ENCODE data around the gene THOC5.
"Not testable (repeated sequence)": the region's sequence is repeated elsewhere in the genome, so short reads cannot be mapped to it uniquely, and the experiment has no call there.

Gene THOC5

DNA sequence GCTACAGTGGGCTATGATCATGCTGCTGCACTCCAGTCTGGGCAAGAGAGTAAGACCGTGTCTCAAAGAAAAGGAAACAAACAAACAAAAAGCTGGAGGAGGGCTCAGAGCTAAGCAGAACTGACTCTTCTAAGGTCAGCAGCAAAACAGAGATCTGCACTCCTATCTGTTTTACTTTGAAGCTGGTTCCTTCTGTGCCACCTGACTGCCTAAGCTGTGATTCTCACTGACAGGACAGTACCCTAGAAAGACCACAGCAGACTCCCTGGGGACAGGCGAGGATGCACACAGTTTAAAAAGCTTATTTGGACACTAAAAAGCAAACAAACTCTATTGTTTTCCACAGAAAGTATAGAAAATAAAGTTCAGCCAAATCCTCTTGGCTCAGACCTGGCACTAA lies 43.0 kb downstream of the THOC5 start:
- no peak for DNase-seq
- H3K27me3 Mint-ChIP-seq, result no peaks in the 10 kb centered on the region
- H3K4me3 Mint-ChIP-seq, result no peak overlapping the region
- H3K4me1 Mint-ChIP-seq, result peaks cover 10% of the 10 kb centered on the region
- CTCF ChIA-PET, result no interaction called here
- H3K9me3 Mint-ChIP-seq, result no peaks in the 10 kb centered on the region
- peaks cover 47% of the 10 kb centered on the region for H3K36me3 Mint-ChIP-seq
- H3K27ac Mint-ChIP-seq, result no peak overlapping the region

DNA sequence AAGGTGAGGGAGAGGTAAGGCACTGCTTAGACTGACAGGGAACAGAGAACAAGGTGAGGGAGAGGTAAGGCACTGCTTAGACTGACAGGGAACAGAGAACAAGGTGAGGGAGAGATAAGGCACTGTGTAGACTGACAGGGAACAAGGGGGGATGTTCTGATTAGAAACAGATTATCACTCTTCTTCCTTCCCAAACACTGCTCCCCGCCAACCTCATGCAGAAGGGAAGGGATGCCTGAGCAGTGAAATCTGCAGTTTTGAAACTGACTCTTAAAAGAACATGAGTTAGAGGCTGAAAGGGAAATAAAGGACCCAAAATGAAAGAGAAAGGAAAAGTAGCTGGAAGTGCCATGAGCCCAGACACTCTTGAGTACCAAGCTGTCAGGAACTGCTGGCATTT lies 43.7 kb downstream of the THOC5 start:
- DNase-seq, result no peak
- no peak overlapping the region for H3K4me3 Mint-ChIP-seq
- H3K9me3 Mint-ChIP-seq, result no peaks in the 10 kb centered on the region
- H3K27ac Mint-ChIP-seq, result peak overlapping the region; percentile 17
- H3K27me3 Mint-ChIP-seq, result no peaks in the 10 kb centered on the region
- CTCF ChIA-PET, result no interaction called here
- peaks cover 10% of the 10 kb centered on the region for H3K4me1 Mint-ChIP-seq
- H3K36me3 Mint-ChIP-seq, result peaks cover 47% of the 10 kb centered on the region

DNA sequence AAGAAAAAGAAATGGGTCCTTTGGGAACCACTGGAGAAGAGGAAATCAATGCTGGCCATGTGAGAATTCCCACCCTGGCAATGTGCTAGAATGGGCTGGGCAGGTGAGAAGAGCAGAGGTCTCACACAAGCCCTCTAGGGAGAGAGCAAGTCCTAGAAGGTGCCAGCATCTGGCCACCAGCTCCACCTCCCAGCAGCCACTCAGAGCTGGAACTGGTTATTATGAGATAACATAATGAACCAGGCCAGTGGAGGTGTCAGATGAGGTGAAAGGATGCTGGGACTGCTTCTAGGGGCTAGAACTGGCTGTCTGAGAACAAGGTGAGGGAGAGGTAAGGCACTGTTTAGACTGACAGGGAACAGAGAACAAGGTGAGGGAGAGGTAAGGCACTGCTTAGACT lies 44.3 kb downstream of the THOC5 start:
- Mint-ChIP-seq H3K27me3 (no peaks in the 10 kb centered on the region), H3K9me3 (no peaks in the 10 kb centered on the region), H3K36me3 (peaks cover 46% of the 10 kb centered on the region), H3K27ac (peak overlapping the region; percentile 1), H3K4me1 (peaks cover 10% of the 10 kb centered on the region), H3K4me3 (no peak overlapping the region)
- DNase-seq, result no peak
- CTCF ChIA-PET, result no interaction called here

GRCh38 chr22:29503811-29504372 lies 49.7 kb downstream of the THOC5 start:
- Mint-ChIP-seq H3K27me3 (no peaks in the 10 kb centered on the region), H3K4me1 (no peaks in the 10 kb centered on the region), H3K9me3 (no peaks in the 10 kb centered on the region), H3K27ac (no peak overlapping the region), H3K36me3 (peaks cover 23% of the 10 kb centered on the region), H3K4me3 (no peak overlapping the region)
- DNase-seq, result no peak
- CTCF ChIA-PET, result no interaction called here

GRCh38 chr22:29499852-29500251 lies 53.7 kb downstream of the THOC5 start:
- no peaks in the 10 kb centered on the region for H3K27me3 Mint-ChIP-seq
- no peak overlapping the region for H3K4me3 Mint-ChIP-seq
- no peaks in the 10 kb centered on the region for H3K4me1 Mint-ChIP-seq
- DNase-seq, result no peak
- CTCF ChIA-PET, result no interaction called here
- H3K36me3 Mint-ChIP-seq, result peaks cover 5% of the 10 kb centered on the region
- no peaks in the 10 kb centered on the region for H3K9me3 Mint-ChIP-seq
- no peak overlapping the region for H3K27ac Mint-ChIP-seq

DNA sequence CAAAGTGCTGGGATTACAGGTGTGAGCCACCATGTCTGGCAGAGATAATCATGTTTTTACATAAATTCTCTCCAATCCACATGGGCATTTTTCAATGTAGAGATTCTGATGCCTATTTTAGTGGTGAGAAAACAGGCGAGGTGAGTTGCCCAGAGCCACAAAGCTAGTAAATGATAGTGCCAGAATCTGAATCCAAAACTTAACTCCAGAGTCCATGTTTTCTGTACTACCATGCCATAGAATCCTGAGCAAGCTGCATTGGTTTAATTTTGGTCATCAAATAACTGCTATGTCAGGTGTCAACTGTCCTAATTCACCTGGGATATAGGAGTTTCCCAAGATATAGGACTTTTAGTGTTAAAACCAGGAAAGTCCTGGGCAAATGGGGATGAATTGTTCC lies 59.9 kb downstream of the THOC5 start:
- no peaks in the 10 kb centered on the region for H3K4me1 Mint-ChIP-seq
- no peak overlapping the region for H3K4me3 Mint-ChIP-seq
- peaks cover 2% of the 10 kb centered on the region for H3K9me3 Mint-ChIP-seq
- CTCF ChIA-PET, result no interaction called here
- DNase-seq, result no peak
- H3K36me3 Mint-ChIP-seq, result peaks cover 9% of the 10 kb centered on the region
- no peak overlapping the region for H3K27ac Mint-ChIP-seq
- H3K27me3 Mint-ChIP-seq, result peaks cover 15% of the 10 kb centered on the region

DNA sequence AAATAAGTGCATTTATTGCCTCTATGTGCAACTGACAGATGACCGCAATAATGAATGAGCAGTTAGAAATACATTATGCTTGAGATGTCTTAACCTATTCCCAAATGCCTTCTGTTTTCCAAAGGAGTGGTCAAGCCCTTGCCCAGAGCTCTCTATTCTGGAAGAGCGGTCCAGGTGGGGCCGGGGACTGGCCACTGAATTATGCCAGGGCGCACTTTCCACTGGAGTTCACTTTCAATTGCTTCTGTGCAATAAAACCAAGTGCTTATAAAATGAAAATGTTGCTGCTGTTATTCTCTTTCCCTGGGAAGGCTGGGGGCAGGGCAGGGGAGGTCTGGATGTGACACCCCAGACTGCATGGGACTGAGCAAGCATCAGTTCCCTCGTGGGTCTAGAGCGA lies 62.5 kb downstream of the THOC5 start:
- H3K36me3 Mint-ChIP-seq, result peaks cover 9% of the 10 kb centered on the region
- H3K4me3 Mint-ChIP-seq, result no peak overlapping the region
- H3K4me1 Mint-ChIP-seq, result no peaks in the 10 kb centered on the region
- H3K27me3 Mint-ChIP-seq, result peaks cover 16% of the 10 kb centered on the region
- no peak for DNase-seq
- peaks cover 2% of the 10 kb centered on the region for H3K9me3 Mint-ChIP-seq
- no peak overlapping the region for H3K27ac Mint-ChIP-seq
- CTCF ChIA-PET, result no interaction called here

GRCh38 chr22:29489127-29489780 lies 64.3 kb downstream of the THOC5 start:
- H3K36me3 Mint-ChIP-seq, H3K4me3 Mint-ChIP-seq, CTCF ChIA-PET, H3K9me3 Mint-ChIP-seq, DNase-seq, H3K4me1 Mint-ChIP-seq, H3K27ac Mint-ChIP-seq: not testable (repeated sequence)
- peaks cover 19% of the 10 kb centered on the region for H3K27me3 Mint-ChIP-seq

- no peak overlapping the region for H3K4me3 Mint-ChIP-seq
- CTCF ChIA-PET, result interaction anchor here (0.7 kb wide), 1 partner anchor 16 kb away, joined by 3 read pairs; no protein-coding TSS in a partner anchor
- H3K9me3 Mint-ChIP-seq, result no peaks in the 10 kb centered on the region
- no peaks in the 10 kb centered on the region for H3K4me1 Mint-ChIP-seq
- no peaks in the 10 kb centered on the region for H3K36me3 Mint-ChIP-seq
- no peak for DNase-seq
- peaks cover 26% of the 10 kb centered on the region for H3K27me3 Mint-ChIP-seq
- H3K27ac Mint-ChIP-seq, result no peak overlapping the region
These were observed 66.1 kb downstream of the THOC5 start for GRCh38 chr22:29487426-29487986.

GRCh38 chr22:29485448-29485847 lies 68.1 kb downstream of the THOC5 start:
- H3K36me3 Mint-ChIP-seq, result peaks cover 5% of the 10 kb centered on the region
- H3K27me3 Mint-ChIP-seq, result peaks cover 47% of the 10 kb centered on the region
- DNase-seq, result no peak
- no peaks in the 10 kb centered on the region for H3K9me3 Mint-ChIP-seq
- no peak overlapping the region for H3K4me3 Mint-ChIP-seq
- CTCF ChIA-PET, result no interaction called here
- H3K27ac Mint-ChIP-seq, result no peak overlapping the region
- peaks cover 8% of the 10 kb centered on the region for H3K4me1 Mint-ChIP-seq

GRCh38 chr22:29484642-29485041 lies 68.9 kb downstream of the THOC5 start:
- CTCF ChIA-PET, result no interaction called here
- Mint-ChIP-seq H3K27ac (no peak overlapping the region), H3K4me3 (no peak overlapping the region), H3K9me3 (no peaks in the 10 kb centered on the region), H3K4me1 (peaks cover 10% of the 10 kb centered on the region), H3K36me3 (peaks cover 6% of the 10 kb centered on the region), H3K27me3 (peaks cover 49% of the 10 kb centered on the region)
- no peak for DNase-seq

DNA sequence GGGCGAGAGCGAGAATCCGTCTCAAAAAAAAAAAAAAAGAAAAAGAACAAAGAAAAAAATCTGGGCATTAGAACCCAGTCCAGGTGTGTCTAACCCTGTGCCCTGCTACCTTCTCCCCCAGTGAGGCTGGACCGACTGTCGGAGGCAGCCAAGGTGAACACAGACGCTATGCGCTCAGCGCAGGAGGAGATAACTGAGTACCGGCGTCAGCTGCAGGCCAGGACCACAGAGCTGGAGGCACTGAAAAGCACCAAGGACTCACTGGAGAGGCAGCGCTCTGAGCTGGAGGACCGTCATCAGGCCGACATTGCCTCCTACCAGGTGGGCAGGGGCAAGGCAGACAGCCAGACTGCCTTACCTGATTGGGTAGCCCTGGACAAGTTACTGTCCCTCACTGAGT lies 70.3 kb downstream of the THOC5 start:
- CTCF ChIA-PET, result interaction anchor here (1.0 to 1.4 kb wide), 2 partner anchors 11 to 12 kb away, joined by 3 to 4 read pairs; no protein-coding TSS in a partner anchor

DNA sequence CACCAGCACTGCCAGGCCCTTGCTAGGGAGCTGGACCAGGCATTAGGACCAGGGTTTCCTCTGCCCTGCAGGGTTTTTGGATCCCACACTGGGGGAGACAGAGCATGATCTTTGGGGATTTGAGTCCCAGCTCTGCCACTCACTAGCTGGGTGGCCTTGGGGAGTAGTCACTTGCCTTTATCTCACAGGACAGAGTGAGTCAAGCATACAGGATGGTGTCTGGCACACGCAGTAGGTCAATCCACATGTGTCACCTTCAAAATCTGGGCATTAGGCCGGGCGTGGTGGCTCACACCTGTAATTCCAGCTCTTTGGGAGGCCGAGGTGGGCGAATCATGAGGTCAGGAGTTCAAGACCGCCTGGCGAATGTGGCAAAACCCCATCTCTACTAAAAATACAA lies 70.8 kb downstream of the THOC5 start:
- CTCF ChIA-PET, result interaction anchor here (1.0 to 1.4 kb wide), 2 partner anchors 10 to 12 kb away, joined by 3 to 4 read pairs; no protein-coding TSS in a partner anchor
- Mint-ChIP-seq H3K27me3 (peaks cover 59% of the 10 kb centered on the region), H3K4me3 (no peak overlapping the region), H3K27ac (no peak overlapping the region), H3K36me3 (peaks cover 9% of the 10 kb centered on the region), H3K9me3 (no peaks in the 10 kb centered on the region), H3K4me1 (peaks cover 21% of the 10 kb centered on the region)
- DNase-seq, result no peak

More for the DNA sequence above, 70.3 kb downstream of the THOC5 start:
- H3K9me3 Mint-ChIP-seq, result no peaks in the 10 kb centered on the region
- no peak overlapping the region for H3K4me3 Mint-ChIP-seq
- peaks cover 53% of the 10 kb centered on the region for H3K27me3 Mint-ChIP-seq
- no peak for DNase-seq
- H3K27ac Mint-ChIP-seq, result no peak overlapping the region
- H3K36me3 Mint-ChIP-seq, result peaks cover 9% of the 10 kb centered on the region
- peaks cover 21% of the 10 kb centered on the region for H3K4me1 Mint-ChIP-seq

- no peak for DNase-seq
- Mint-ChIP-seq H3K36me3 (peaks cover 9% of the 10 kb centered on the region), H3K9me3 (no peaks in the 10 kb centered on the region), H3K4me1 (peaks cover 21% of the 10 kb centered on the region), H3K27ac (no peak overlapping the region), H3K27me3 (peaks cover 63% of the 10 kb centered on the region), H3K4me3 (no peak overlapping the region)
- CTCF ChIA-PET, result interaction anchor here (1.0 to 1.4 kb wide), 2 partner anchors 10 to 11 kb away, joined by 3 to 4 read pairs; no protein-coding TSS in a partner anchor
These were observed 71.3 kb downstream of the THOC5 start for GRCh38 chr22:29482253-29482652.
